Measurements from ENCODE around the gene ACMSD. TPM values are rescaled to one million over a fixed set of nuclear protein-coding genes. Genes with fewer than 3 reads are reported as not detected.

Gene ACMSD
- not detected in 2 replicates for total RNA-seq

DNA sequence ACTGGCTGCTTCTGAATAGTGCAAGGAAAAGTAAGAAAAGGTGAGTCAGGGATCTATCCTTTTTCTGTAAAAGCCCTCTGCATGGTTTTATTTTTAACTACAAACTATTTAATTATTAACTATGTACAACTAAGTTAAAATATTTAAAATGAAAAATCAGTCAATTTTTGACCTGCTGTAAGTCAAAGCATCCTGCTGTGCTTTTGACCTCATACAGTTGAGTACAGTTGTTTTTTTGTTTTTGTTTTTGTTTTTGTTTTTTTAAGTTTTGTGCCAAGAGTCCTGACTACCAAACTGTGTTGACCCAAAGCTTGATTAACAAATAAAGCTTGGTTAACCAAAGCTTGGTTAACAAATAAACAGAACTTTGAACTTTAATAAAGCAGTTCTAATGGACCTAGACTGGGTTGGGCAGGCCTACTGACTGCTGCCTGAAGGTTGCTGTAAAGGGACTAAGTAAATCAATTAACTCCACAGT, at the start of gene ACMSD:
Gene ACMSD, plus strand, starts transcription at position 474 of the 478 bp plus-strand sequence. CDS start 67 bp downstream, outside the sequence.

DNA sequence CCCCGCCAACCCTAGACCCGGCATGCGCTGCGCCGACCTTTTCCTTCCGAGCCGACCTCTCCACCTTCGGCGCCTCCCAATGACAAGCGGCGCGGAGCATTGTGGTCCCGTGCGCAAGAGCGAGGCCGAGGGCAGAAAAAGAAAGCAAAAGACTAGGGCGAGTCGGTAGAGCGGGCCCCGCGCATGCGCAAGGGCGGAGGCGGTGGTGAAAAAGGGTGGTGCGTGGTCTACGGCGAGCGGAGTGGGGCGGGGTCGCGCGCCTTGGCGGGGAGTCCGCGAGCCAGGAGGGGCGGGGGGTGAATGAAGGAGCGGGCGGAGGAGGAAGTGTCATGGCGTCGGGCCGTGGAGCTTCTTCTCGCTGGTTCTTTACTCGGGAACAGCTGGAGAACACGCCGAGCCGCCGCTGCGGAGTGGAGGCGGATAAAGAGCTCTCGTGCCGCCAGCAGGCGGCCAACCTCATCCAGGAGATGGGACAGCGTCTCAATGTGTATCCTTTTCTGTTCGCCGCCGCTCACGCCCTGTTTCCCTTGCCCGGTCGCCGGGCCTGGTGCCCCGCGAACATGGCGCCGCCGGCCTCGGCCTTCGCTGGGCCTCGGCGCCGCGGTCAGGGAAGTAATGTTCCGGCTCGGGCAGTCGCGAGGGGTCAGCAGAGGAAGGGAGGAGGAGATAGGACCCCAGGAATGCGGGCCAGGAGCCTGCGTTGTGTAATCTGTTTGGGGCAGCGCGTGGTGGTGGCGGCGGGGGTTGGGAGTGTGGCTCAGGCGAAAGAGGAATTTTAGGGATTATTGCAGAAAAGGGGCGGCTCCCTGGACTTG, 80.3 kb downstream of the ACMSD start, which contains the start of gene CCNT2:
Gene CCNT2, plus strand, starts transcription at position 297 of the 815 bp plus-strand sequence. Its CDS starts 33 bp downstream, at position 330.

Other genes with a start within 250 kb of the ACMSD start
- gene TMEM163, start 119.6 kb upstream of the ACMSD start, total RNA-seq, result not detected in 2 replicates
- 27.3 and 43.1 TPM in 2 replicates for gene CCNT2, start 80.2 kb downstream of the ACMSD start, total RNA-seq
- gene MAP3K19, start 208.8 kb downstream of the ACMSD start, total RNA-seq, result not detected in 2 replicates
- gene RAB3GAP1, start 213.7 kb downstream of the ACMSD start, total RNA-seq, result 136 and 144 TPM in 2 replicates

All from nasal cavity respiratory epithelium epithelial cell of viscerocranial mucosa (primary cell).